Mesothelial cell of epicardium (in vitro differentiated cells): ENCODE measurements around the gene STX19. TPM values are rescaled to one million over a fixed set of nuclear protein-coding genes. Genes with fewer than 3 reads are reported as not detected.

ENCODE experiments used
- DNase-seq, 2 experiments: peaks; one replicate each; pipeline ENCODE4 v3.0.0; 2021; ENCODE audit warnings: low spot score in 2 of 2; ENCODE audit not compliant: unreplicated experiment in 2 of 2
- H3K27ac Mint-ChIP-seq: 2 replicates; pipeline ENCODE4 v1.8.0; 2021; ENCODE audit warnings: mixed read lengths
- H3K27me3 Mint-ChIP-seq: 2 replicates; pipeline ENCODE4 v1.8.0; 2021; ENCODE audit warnings: low read depth, mixed read lengths
- H3K36me3 Mint-ChIP-seq: 2 replicates; pipeline ENCODE4 v1.8.0; 2021; ENCODE audit warnings: mixed read lengths
- H3K4me1 Mint-ChIP-seq: 2 replicates; pipeline ENCODE4 v1.8.0; 2021; ENCODE audit warnings: mixed read lengths
- H3K4me3 Mint-ChIP-seq: 2 replicates; pipeline ENCODE4 v1.8.0; 2021; ENCODE audit warnings: mild to moderate bottlenecking, moderate library complexity, mixed read lengths
- H3K9me3 Mint-ChIP-seq: 2 replicates; pipeline ENCODE4 v1.8.0; 2021; ENCODE audit warnings: mixed read lengths
- CTCF ChIP-seq: fragments of 200-600 bp; sonication (generic); IDR thresholded peaks from one replicate; pipeline ENCODE4 v1.5.0; 2021; ENCODE audit warnings: antibody characterized with exemption; ENCODE audit not compliant: unreplicated experiment
- total RNA-seq: library from RNA; stranded (reverse); gene quantifications from 3 replicates; pipeline ENCODE4 v1.2.1, GENCODE V29; 2021

STX19 gene
- total RNA-seq, 1 donor from 2014 or later: 0.18 TPM

GRCh38 chr3:94015025-94015424, 13.4 kb downstream of the STX19 start:
- Mint-ChIP-seq H3K4me1 (peaks cover 6% of the 10 kb centered on the region), H3K27ac (no peak overlapping the region), H3K9me3 (no peaks in the 10 kb centered on the region), H3K4me3 (no peak overlapping the region), H3K27me3 (no peaks in the 10 kb centered on the region), H3K36me3 (no peaks in the 10 kb centered on the region)
- DNase-seq: no peak
- no peak for TF ChIP-seq CTCF

GRCh38 chr3:94012185-94012584, 16.2 kb downstream of the STX19 start:
- no peak overlapping the region for H3K4me3 Mint-ChIP-seq
- peak overlapping the region; percentile 12 for H3K27ac Mint-ChIP-seq
- TF ChIP-seq CTCF: no peak
- H3K36me3 Mint-ChIP-seq: no peaks in the 10 kb centered on the region
- no peak for DNase-seq
- no peaks in the 10 kb centered on the region for H3K9me3 Mint-ChIP-seq
- H3K4me1 Mint-ChIP-seq: peaks cover 16% of the 10 kb centered on the region
- H3K27me3 Mint-ChIP-seq: no peaks in the 10 kb centered on the region

- Mint-ChIP-seq H3K27ac (no peak overlapping the region), H3K4me1 (peaks cover 19% of the 10 kb centered on the region), H3K36me3 (no peaks in the 10 kb centered on the region), H3K9me3 (no peaks in the 10 kb centered on the region), H3K4me3 (no peak overlapping the region), H3K27me3 (no peaks in the 10 kb centered on the region)
- TF ChIP-seq CTCF: no peak
- DNase-seq: no peak
These were observed 17.1 kb downstream of the STX19 start for GRCh38 chr3:94011233-94011711.

GRCh38 chr3:94009608-94010007, 18.8 kb downstream of the STX19 start:
- Mint-ChIP-seq H3K27me3 (no peaks in the 10 kb centered on the region), H3K4me3 (no peak overlapping the region), H3K36me3 (no peaks in the 10 kb centered on the region), H3K9me3 (no peaks in the 10 kb centered on the region), H3K27ac (no peak overlapping the region), H3K4me1 (peaks cover 20% of the 10 kb centered on the region)
- no peak for DNase-seq
- TF ChIP-seq CTCF: no peak

- Mint-ChIP-seq H3K4me1 (peaks cover 21% of the 10 kb centered on the region), H3K27ac (peak overlapping the region; percentile 49), H3K4me3 (no peak overlapping the region), H3K36me3 (no peaks in the 10 kb centered on the region), H3K9me3 (no peaks in the 10 kb centered on the region), H3K27me3 (no peaks in the 10 kb centered on the region)
- TF ChIP-seq CTCF: no peak
- no peak for DNase-seq
These were observed 20.1 kb downstream of the STX19 start for GRCh38 chr3:94008253-94008652.
